MM.1S (cell line): Measurements from ENCODE around the gene BEND7.

Experiments
- CTCF ChIP-seq: fragments of 300-600 bp; sonication (generic); IDR thresholded peaks from 2 replicates; pipeline ENCODE4 v1.5.1; 2016; ENCODE audit warnings: antibody characterized with exemption, low read length, mixed read lengths
- EZH2phosphoT487 ChIP-seq: fragments of 300-600 bp; sonication (generic); IDR thresholded peaks from 2 replicates; pipeline ENCODE4 v1.6.1; 2018; ENCODE audit warnings: antibody characterized with exemption, low read length

GRCh38 chr10:13457958-13458686, 70.7 kb downstream of the BEND7 start:
- TF ChIP-seq EZH2phosphoT487 (no peak), CTCF (no peak)
